ENCODE measurements around the gene FLNC.

FLNC gene, protein sequence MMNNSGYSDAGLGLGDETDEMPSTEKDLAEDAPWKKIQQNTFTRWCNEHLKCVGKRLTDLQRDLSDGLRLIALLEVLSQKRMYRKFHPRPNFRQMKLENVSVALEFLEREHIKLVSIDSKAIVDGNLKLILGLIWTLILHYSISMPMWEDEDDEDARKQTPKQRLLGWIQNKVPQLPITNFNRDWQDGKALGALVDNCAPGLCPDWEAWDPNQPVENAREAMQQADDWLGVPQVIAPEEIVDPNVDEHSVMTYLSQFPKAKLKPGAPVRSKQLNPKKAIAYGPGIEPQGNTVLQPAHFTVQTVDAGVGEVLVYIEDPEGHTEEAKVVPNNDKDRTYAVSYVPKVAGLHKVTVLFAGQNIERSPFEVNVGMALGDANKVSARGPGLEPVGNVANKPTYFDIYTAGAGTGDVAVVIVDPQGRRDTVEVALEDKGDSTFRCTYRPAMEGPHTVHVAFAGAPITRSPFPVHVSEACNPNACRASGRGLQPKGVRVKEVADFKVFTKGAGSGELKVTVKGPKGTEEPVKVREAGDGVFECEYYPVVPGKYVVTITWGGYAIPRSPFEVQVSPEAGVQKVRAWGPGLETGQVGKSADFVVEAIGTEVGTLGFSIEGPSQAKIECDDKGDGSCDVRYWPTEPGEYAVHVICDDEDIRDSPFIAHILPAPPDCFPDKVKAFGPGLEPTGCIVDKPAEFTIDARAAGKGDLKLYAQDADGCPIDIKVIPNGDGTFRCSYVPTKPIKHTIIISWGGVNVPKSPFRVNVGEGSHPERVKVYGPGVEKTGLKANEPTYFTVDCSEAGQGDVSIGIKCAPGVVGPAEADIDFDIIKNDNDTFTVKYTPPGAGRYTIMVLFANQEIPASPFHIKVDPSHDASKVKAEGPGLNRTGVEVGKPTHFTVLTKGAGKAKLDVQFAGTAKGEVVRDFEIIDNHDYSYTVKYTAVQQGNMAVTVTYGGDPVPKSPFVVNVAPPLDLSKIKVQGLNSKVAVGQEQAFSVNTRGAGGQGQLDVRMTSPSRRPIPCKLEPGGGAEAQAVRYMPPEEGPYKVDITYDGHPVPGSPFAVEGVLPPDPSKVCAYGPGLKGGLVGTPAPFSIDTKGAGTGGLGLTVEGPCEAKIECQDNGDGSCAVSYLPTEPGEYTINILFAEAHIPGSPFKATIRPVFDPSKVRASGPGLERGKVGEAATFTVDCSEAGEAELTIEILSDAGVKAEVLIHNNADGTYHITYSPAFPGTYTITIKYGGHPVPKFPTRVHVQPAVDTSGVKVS (N-terminal part only)

GRCh38 chr7:128830231-128831177 lies at the start of gene FLNC:
Gene FLNC (plus strand): TSS chr7:128830406. CDS start chr7:128830638, 232 bp downstream.
- TF ChIP-seq, protein P1, sequence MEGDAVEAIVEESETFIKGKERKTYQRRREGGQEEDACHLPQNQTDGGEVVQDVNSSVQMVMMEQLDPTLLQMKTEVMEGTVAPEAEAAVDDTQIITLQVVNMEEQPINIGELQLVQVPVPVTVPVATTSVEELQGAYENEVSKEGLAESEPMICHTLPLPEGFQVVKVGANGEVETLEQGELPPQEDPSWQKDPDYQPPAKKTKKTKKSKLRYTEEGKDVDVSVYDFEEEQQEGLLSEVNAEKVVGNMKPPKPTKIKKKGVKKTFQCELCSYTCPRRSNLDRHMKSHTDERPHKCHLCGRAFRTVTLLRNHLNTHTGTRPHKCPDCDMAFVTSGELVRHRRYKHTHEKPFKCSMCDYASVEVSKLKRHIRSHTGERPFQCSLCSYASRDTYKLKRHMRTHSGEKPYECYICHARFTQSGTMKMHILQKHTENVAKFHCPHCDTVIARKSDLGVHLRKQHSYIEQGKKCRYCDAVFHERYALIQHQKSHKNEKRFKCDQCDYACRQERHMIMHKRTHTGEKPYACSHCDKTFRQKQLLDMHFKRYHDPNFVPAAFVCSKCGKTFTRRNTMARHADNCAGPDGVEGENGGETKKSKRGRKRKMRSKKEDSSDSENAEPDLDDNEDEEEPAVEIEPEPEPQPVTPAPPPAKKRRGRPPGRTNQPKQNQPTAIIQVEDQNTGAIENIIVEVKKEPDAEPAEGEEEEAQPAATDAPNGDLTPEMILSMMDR (IDR thresholded peaks at IDR 0.05): no peak
- Histone ChIP-seq H3K4me1 (peaks cover 0 to 75% (median 54%) of the 10 kb centered on the region in 4 donors), H3K4me3 (peak within 1 kb of the TSS; percentile 58 to 78), H3K27me3 (no peaks in the 10 kb centered on the region), H3K27ac (peak within 1 kb of the TSS; percentile 90 to 95), H3K9me3 (no peaks in the 10 kb centered on the region), H3K36me3 (no peaks in the 10 kb centered on the region)
- peak; percentile 65 to 80 for DNase-seq
- intact Hi-C loops (cut with DNase I; ENCODE audit: low total_unique reads): no loop called here

DNA sequence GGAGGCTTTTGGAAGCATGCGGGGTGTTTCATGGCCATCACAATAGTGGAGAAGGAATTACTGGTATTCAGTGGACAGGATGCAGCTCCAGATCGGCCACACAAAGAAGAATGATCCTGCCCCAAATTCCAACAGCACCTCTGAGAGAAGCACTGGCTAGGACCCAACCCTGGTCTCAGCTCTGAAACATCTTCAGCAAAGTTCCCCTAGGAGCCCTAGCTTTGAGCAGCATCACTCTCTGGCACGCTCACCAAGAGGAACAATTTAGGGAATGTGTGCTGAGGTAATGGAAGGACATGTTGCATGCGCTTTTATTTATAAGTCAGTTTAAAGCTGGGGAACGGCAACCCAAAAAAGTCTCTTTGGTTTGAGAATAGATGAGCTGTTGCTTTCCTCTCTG lies 49.1 kb upstream of the FLNC start:
- Histone ChIP-seq H3K9me3 (no peaks in the 10 kb centered on the region), H3K4me1 (peaks cover 0 to 31% (median 4%) of the 10 kb centered on the region in 4 donors), H3K4me3 (no peak overlapping the region), H3K27ac (peak overlapping the region; percentile 6 to 58), H3K36me3 (no peaks in the 10 kb centered on the region), H3K27me3 (no peaks in the 10 kb centered on the region)
- TF ChIP-seq, protein P1 (IDR thresholded peaks at IDR 0.05): no peak
- DNase-seq: no peak
- intact Hi-C loops (cut with DNase I; ENCODE audit: low total_unique reads): no loop called here

DNA sequence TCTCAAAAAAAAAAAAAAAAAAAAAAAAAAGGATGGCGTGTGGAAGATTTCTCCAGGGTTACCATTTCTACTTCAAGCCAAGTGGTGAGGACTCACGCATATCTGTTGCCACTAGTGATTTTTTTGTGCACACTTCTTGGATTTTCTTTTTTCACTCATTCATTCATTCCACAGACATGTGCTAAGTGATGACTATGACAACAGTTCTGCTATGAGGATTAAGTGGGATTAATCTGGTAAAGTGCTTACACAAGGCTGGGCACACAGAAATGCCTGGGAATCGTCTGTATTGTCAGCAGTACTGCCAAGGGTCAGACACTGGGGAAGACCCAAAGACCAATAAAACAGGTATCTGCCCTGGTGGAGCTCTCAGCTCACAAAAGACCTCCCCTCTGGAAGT lies 48.4 kb upstream of the FLNC start:
- Histone ChIP-seq H3K4me1 (peaks cover 0 to 31% (median 4%) of the 10 kb centered on the region in 4 donors), H3K27ac (peak overlapping the region in 1 of 2 donors; percentile 58), H3K4me3 (no peak overlapping the region), H3K9me3 (no peaks in the 10 kb centered on the region), H3K36me3 (no peaks in the 10 kb centered on the region), H3K27me3 (no peaks in the 10 kb centered on the region)
- intact Hi-C loops (cut with DNase I; ENCODE audit: low total_unique reads): no loop called here
- TF ChIP-seq, protein P1 (IDR thresholded peaks at IDR 0.05): no peak
- no peak for DNase-seq

GRCh38 chr7:128783143-128783861 lies 46.9 kb upstream of the FLNC start:
- Histone ChIP-seq H3K4me3 (no peak overlapping the region), H3K27ac (peak overlapping the region; percentile 11 to 58), H3K36me3 (no peaks in the 10 kb centered on the region), H3K27me3 (no peaks in the 10 kb centered on the region), H3K9me3 (no peaks in the 10 kb centered on the region), H3K4me1 (peaks cover 0 to 31% (median 4%) of the 10 kb centered on the region in 4 donors)
- DNase-seq: peak; percentile 74 to 88
- intact Hi-C loops (cut with DNase I; ENCODE audit: low total_unique reads): loop anchor here (1.0 kb wide), 1 partner anchor 40 kb away; no protein-coding TSS in a partner anchor
- TF ChIP-seq, protein P1 (IDR thresholded peaks at IDR 0.05): no peak
